NCI-H2227 (cell line): ENCODE results near the gene ANO2.
"Not testable (repeated sequence)": the region's sequence is repeated elsewhere in the genome, so short reads cannot be mapped to it uniquely, and the experiment has no call there.

ENCODE experiments used
- DNase-seq: peaks from one replicate; lab custom pipeline; 2025; ENCODE audit not compliant: unreplicated experiment; lab: John Stamatoyannopoulos, UW

The ANO2 gene

DNA sequence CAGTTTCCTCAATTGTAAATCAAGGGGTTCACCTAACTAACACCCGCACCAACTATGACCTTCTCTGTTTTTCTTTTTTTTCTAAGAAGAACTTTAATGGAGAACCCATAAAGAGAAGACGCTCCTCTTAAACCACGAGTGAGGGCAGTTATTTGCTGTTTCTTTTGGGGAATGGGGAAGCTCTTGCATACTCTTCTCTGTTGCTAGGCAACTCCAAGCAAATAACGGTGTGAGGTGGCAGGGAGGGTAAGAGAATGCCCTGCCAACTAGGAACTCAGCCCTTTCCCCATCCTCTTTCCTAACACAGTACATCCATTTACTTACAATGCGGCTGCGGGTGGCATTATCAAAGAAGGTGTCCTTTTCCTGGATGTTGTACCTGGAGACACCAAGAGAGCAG, 114.9 kb downstream of the ANO2 start:
- no peak for DNase-seq

DNA sequence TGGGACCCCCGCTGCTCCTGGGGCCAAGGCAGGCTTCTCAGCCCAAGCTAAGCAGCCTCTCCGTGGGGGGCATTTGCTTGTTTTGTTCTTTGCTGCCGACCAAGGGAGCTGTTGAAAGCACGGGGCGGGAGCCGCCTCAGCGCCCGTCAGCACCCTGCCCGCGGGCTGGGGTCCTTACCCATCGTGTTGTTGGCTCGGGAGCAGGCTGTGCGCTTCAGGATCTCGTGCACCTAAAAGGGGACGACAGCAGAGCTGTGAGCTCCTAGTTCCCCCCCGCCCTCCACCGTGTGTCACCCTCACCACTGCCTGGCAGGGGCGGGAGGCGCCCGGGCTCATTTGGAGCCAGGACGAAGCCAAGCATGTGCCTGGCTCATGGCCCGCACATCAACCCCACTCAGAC, 117.5 kb downstream of the ANO2 start:
- DNase-seq, result no peak

DNA sequence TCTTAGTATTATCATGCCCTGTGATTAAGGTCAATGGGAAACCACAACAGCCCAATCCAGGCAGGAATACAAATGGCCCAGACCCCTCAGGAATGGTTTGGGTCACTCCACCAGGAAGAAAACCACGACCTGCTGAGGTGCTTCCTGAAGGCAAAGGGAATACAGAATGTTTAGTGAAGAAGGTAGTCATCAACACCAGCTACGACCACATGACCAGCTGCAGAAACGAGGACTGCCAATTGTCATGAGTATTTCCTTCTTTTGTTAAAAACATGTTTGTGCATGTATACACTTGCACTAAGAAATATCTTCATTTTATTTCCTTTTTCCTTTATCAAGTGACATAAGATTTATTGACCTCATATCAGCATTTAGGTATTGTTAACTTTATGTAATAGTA, 119.3 kb downstream of the ANO2 start:
- not testable (repeated sequence) for DNase-seq

DNA sequence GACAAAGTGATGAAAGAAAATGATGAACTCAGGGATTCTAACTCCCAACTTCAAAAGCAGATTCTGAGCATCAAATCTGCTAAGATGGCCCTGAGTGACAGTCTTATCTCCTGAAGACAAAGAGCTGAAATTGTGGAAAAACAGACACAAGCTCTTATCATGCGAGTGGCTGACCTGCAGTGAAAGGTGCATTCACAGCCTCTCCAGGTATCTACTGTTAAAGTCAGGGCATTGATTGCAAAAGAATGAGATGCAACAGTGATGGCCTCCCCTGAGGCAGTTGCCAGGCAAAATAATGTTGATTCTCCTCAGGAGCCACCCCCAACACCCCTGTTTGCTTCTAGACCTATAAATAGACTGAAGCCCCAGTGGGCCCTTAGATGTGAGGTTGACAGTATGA, 126.2 kb downstream of the ANO2 start:
- DNase-seq, result not testable (repeated sequence)

DNA sequence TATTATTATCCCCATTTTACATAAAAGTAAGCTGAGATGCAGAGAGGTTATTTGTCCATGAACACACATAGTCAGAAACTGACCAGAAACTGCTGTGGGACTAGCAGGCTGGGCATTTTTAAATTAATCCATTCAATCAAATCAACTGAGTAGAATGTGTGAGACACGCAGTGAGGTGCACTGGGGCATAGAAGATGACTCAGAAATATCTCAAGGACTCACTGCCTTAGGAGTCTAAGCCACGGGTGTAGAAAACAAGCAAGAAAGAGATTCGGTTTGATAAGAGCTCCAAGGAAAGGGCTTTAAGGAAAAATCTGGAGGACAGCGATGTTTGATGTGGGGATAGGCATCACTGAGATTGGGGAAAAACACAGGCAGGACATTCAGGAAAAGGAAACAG, 127.8 kb downstream of the ANO2 start:
- no peak for DNase-seq

DNA sequence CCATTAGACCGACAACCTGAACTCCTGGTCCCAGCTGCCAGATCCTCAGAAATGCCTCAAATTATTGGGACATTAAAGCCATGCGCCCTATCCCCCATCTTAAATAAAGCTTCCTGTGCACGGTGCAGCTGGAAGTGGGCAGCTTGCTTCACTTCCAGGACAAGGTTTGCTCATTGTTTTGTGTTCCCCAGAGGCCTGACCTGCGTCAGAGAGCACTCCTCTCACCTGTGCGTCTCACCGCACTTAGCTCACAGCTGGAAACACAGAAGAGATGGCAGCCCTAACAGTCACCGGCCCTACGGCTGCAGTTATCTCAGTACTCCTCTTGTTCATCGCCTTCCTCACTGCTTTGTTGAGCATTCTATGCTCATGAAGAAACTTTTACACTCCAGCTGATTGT, 135.5 kb downstream of the ANO2 start:
- no peak for DNase-seq

DNA sequence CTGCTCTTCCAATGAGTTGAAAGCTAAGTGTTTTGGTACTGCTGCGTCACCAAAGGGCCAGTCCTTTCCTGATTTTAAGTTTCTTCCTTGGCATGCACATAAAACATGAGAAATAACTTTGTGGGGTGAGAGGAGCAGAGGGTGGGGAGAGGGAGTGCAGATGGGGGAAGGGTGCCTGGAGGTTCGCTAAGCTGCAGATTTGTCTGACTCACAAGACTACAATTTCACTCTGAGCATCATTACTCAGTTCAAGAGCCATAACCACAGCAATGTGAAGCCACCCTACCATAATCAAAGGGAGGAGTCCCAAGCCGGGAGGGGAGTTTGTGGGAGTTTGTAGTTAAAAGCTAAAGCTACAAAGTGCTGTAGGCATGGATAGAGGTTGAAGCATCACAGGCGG, 136.1 kb downstream of the ANO2 start:
- no peak for DNase-seq

DNA sequence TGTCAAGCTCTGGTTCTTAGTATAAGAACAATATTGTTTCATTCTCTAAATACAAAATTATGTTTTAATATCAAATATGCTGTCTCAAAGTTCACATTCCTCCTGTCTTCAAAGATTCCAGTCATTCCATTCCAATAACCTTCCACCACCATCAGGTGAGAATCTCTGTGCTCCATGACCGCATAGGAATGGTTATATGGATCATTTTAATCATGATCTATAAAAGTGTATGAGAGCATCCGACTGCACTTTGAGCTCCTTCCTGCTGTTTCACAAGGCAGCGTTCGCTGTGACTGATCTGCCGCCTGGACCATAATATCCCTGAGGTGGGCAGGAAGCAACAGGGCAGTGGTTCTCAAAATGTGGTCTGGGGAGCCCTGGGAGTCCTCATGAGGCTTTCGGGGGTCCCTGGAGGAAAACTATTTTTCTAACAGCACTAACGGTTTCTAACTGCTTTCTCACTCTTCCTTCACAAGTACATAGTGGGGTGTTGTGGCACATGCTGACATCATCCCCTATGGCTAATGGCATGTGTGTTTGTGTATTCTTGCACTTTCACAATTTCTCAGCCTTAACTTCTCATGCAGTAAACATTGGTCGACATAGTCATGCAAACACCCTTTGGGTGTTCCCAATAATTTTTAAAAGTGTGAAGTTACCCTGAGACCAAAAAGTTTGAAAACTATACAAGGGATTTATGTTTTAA, 137.4 kb downstream of the ANO2 start:
- DNase-seq, result no peak

DNA sequence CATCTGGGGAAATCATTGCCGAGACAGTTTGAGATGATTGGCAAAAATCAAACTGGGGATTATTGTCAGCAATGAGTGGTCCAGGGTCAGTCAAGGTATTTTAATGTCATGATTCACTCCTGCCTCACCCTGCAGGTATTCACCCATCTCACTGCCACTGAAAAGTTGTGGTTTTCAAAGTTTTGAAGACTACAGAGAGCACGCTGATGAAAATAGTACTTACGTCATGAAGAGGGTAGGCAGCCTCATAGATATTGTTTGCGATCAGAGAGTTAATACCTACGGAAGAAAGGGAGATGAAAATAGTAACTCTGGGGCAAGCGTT, 138.0 kb downstream of the ANO2 start:
- DNase-seq, result no peak

DNA sequence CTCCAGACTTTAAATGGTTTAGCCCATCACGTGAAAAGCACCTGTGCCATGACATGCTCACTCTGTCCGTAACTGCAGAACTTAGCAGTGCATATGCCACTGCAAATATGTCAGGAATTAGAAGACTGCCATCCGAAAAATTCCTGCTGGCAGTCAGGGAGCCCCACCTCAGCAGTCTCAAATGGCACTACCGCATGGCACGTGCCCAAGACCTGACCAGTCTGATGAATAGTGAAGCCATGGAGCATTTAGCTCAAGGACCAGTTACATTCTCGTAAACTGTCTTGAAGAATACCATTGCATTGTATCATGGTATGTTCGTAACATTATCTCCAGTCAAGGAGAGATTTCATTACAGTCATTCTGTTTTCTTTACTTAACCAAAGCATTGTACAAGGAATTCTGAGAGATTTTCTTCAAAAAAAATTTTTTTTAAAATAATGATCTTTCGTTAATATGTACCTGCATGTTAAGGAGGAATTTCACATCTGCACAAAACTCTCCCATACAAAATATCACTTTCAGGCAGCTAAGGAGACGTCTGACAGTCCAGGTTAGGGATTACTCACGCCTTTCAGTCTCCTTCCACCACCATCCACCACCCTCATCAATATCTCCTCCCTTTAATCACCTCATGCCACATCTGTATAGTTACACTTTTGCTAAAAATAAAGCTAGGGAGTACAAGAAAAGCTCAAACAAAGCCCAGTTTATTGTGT, 138.5 kb downstream of the ANO2 start:
- no peak for DNase-seq

DNA sequence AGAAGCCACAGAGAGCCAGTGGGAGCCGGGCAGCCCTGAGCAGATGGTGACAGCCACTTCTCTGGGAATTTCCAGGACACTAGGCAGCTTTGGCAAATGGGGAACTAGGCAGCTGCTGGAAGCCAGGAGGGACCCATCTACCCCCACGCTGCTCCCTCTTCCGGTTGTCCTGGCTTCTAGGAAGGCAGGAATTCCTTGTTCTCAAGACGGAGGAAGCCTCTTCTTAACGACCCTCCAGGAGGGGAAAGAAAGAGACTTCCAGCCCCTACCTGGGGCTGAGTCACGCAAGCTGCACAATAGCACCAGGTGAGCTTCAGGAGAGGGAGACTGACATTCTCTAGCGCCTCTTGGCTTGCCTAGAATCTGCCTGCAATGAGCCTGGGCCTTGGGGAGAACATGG, 141.5 kb downstream of the ANO2 start:
- no peak for DNase-seq

DNA sequence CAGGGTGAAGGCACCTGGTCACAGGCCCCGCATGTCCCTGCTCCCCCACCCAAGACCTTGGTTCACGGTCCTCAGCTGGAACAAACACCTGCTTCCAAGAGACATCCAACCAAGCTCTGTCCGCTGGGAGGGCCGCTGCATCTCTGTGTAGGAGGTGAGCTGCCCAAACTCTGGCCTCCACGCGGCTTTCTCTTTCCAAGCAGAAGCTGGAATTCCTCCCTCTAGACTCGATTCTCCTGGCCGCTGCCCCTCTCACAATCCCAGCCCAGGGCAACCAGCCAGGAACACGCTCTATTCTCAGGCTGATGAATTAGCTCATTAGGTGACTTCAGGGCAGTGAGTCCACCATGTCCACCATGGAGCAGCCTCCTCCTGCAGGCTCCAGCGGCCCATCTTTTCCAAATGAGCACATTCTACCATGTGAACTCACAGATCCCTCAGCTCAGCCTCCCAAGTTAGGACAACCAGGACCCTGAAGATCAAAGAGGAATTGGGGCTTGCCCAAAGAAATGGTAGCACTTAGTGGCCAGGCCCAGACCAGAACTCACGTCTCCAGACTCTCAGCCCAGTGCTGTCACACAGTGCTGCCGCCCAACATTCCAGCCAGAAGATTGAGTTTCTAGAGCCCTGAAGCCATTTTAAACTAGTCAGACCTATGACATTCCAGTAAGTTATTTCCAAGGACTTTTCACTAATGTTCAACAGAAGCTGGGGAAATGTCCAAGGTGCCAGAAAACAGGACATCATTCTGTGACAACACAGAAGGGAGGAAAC, 146.6 kb downstream of the ANO2 start:
- DNase-seq, result no peak

DNA sequence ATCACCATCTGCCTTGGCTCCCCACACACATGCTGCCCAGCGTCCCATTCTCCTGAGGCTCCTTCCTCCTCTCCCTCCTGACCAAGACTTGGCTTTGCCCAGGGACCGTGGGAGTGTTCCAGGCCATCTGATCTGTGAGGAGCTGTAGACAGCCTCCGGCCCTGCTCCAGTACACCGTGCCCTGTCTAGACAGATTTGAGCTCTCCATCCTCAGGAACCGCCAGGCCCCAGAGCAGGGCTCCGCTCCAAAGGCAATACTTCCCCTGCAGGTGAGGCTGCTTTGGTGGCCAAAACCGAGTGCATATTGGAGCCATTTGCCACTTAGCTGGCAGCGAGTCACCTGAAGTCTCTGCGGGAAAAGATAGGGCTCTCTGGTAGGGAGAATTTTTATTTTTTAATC, 147.4 kb downstream of the ANO2 start:
- DNase-seq, result no peak

DNA sequence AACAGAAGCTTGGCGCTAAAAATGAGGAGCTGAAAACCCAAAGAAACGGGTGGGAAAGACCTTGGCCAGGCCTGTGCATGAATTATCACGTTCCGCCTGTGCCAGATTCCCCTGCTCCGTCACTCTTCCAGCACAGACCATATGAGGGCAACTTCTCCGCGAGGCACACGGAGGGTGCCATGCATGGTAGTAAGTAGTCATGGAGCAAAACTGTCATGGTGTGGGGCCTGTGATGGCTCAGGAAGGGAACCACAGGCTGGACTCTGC, 148.2 kb downstream of the ANO2 start:
- no peak for DNase-seq

DNA sequence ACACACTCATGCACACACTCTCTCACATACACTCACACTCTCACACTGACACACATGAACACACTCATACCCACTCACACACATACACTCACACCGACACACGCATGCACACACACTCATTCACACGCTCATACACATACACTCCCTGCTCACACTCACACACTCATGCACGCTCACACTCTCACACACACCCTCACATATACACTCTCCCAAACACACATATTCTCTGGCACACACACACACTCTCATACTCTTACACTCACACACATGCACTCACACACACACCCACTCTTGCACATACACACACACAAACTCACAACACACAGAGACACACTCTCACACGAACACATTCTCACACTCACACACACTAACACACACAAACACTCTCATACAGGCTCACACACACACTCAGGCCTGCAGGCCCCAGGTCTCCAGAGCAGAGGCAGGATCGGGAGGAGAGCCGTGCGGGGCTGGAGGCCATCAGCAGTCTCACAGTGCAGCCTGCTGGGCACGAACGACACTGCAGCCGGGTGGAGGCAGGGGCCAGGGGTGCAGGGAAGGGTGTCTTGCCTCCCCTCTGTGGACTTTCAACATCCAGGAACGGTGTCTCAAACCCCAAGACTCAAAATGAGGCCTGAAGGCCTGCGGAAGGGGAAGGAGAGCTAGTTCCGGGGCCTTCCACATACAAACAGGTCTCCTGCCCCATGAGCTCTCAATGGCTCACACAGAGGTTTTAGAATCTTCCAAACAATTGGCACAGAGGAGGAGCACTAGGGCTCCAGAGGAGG, 148.7 kb downstream of the ANO2 start:
- peak; percentile 0 for DNase-seq

DNA sequence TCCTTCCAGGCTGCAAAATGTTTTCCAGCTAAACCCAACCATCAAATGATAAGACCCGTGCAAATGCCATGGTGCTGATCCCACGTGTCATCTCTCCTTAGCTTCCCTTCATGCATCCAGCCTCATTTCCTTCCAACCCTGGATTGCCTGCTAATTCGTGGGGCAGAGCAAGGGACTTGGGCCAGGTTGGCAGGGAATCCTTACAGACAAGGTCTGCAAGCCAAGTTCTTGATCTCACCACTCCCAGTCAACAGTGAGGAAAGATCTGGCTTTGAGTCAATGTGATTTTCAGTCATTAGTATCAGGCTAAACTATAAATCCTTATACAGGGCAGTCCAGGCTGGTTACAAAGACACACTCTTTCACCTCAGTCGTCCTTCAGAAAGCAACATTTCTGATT, 150.9 kb downstream of the ANO2 start:
- DNase-seq, result no peak

DNA sequence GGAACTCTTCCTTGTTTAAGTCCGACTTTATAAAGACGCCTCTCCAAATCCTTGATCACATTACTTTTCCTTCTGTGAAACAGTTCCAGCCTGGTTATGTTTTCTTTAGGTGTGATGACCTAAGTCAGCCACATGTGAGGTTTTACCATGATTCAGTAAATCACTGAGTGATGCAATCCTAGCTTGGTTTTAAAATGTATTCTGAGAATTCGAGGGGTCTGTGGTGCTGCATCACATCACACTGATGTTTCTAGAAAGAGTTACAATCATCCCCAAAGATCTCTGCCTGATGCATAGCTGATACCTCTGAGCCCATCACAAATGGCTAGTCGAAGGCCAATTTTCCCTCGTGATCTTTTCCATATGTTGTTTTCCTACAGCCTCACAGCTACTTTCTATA, 152.7 kb downstream of the ANO2 start:
- no peak for DNase-seq

DNA sequence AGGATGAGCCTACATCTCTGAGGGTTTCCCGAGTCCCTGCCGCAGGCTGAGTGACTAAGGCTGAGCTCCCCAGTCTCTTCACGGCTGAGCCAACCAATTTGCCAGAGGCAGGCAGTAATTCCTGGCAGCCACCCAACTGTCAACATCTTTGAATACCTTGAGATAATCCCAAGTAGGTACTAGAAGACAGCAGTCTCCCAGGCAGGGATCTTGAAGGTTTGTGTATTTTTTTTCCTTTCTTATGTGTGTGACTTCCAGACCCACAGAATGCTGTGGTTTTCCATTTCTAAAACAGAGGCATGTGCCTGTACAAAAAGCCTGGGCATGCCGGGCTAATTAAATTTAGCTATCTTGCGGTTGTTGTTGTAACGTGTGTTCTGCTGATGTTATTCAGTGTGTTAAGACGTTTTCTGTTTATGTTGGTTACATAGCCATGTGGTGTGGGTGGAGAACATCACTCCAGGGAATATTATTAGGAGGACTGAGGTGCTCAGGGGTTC, 155.5 kb downstream of the ANO2 start:
- DNase-seq, result peak; percentile 0

DNA sequence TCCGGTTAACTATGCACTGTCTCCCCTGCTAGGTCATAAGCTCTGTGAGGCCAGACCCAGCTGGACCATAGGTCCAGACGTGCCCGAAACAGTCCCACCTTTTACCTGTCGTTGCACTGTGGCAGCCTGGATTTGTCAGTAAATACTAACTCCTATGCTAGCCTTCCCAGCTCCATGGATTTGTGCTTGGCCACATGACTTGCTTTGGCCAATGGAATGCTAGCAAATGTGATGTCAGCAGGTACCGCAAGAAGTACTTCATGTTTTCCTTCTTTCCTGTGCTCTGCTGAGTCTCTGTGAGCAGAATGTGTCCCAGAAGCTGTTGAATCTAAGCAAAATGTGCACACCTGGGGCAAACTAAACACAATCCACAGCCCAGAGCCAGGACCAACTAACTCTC, 157.2 kb downstream of the ANO2 start:
- DNase-seq, result no peak

DNA sequence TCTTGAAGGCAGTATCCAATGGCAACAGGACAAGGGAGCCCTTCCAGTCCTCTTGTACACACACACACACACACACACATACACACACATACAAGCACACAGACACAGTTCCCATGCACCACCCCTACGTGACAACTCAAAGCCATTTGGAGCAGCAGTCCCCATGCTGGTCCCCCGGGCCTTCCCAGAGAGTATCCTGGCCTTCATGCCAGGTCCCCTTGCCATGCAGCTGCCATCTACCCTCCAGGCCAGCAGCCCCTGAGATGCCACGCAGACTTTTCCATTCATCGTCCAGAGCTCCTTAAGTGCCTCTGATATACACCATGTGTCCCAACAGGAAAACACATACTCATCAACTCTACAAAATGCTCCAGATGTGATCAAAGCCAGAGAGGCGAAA, 159.5 kb downstream of the ANO2 start:
- DNase-seq, result no peak

DNA sequence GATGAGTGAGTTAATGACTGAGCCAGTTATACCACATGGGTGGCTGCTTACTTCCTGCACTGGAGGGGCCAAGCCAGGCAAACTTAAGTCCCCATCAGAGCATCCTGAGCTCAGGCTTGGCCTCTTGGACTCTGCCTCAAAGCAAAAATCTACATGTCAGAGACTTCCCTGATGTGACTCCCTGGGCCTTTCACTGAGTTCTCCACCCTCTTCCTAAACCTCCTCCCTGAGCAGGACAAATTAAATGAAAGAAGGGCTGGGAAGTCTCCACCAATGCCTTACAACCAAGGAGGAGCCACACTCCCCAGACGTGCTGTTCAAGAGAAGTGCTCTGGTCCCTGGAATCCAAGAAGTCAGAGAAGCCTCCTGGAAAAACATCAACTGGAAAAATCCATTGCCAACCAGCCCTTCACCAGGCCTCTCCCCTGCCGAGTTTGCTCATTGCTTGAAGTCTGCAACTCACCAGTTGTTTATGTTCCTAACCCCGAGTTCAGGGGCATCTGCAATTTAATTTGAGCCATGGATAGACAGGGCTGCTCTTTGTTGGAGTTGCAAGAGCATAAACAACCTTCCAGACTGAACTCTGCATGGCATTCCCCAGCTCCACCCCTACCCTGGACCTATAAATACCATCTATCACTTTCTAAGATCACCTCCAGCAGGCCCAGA, 160.5 kb downstream of the ANO2 start:
- DNase-seq, result no peak
